Measurements from ENCODE around the gene SLC29A3.
A peak's percentile ranks its signal among the peaks of the same experiment; 100 is the strongest.

The SLC29A3 gene

DNA sequence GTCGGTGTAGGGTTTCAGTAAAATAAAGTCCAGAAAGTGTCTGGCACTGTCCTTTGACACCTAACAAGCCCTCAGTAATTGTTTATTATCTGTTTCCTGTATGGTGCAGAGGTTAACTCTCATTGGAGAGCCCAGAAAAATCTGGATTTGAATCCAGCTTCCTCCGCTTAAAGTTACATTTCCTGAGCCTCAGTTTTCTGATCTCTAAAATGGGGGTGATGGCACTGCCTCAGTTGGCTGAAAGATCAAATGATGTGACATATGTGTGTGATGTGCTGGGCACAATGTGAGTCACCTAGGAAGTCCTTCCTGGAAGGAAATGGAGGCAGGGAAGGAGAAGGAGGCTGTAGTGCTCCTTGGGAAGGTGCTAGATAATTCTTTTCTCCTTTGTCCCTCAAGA, 63.0 kb downstream of the SLC29A3 start:
- DNase-seq (ENCODE audit: low read depth) = no peak
- TF ChIP-seq, protein P1, sequence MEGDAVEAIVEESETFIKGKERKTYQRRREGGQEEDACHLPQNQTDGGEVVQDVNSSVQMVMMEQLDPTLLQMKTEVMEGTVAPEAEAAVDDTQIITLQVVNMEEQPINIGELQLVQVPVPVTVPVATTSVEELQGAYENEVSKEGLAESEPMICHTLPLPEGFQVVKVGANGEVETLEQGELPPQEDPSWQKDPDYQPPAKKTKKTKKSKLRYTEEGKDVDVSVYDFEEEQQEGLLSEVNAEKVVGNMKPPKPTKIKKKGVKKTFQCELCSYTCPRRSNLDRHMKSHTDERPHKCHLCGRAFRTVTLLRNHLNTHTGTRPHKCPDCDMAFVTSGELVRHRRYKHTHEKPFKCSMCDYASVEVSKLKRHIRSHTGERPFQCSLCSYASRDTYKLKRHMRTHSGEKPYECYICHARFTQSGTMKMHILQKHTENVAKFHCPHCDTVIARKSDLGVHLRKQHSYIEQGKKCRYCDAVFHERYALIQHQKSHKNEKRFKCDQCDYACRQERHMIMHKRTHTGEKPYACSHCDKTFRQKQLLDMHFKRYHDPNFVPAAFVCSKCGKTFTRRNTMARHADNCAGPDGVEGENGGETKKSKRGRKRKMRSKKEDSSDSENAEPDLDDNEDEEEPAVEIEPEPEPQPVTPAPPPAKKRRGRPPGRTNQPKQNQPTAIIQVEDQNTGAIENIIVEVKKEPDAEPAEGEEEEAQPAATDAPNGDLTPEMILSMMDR (IDR thresholded peaks at IDR 0.05; ENCODE audit: insufficient read depth, low read depth, low read length, missing control alignments) = no peak
- H3K4me3 ChIP-seq (ENCODE audit: low read length) = no peak overlapping the region

DNA sequence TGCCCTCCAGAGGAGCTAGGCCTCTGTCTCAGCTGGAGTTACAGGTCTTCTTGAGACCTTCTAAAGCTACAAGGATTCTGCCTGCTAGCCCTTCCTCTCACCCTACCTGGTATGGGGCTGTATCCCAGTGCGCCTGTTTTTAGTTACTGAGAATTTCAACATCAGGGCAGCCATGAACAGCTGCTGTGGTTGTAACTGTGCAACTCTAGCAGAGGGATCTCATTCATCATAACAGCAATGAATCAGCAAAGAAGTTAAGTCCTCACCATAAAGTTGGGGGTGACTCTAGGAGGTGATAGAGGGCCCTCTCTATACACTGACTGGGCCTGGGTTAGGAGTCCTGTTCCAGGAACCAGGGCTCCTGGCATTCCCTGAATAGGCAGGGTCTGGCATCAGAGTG, 63.7 kb downstream of the SLC29A3 start:
- no peak for DNase-seq (ENCODE audit: low read depth)
- TF ChIP-seq, protein P1 (IDR thresholded peaks at IDR 0.05; ENCODE audit: insufficient read depth, low read depth, low read length, missing control alignments) = no peak
- no peak overlapping the region for H3K4me3 ChIP-seq (ENCODE audit: low read length)

DNA sequence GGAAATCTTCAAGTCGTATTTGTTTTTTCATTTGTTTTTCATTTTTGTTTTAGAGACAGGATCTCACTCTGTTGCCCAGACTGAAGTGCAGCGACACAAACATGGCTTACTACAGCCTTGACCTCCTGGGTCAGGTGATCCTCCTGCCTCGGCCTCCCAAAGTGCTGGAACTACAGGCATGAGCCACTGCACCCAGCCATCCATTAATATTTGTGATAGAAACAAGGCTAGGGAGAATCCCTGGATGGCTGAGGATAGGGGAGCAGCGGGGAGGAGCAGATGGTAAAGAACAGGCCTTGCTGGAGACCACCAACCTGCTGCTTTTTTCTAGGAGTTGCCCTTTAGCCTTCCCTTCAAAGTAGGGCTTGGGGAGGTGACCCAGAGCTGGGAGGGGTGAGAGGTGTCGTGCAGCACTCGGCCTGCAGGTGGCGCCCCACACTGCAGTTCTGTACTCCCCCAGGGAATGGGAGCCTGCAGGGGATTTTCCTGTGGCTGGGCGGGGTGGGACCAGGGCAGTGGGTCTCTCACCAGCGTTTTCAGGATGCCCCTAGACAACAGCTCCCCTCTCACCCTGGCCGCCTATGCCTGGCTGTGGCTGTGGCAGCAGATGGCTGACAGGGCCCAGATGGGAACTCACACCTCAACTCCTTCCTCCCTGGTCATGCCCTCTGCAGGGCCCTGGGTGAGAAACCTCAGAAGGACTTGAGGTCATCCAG, 65.1 kb downstream of the SLC29A3 start:
- TF ChIP-seq, protein P1 (IDR thresholded peaks at IDR 0.05; ENCODE audit: insufficient read depth, low read depth, low read length, missing control alignments) = peak; percentile 87
- peak; percentile 52 for DNase-seq (ENCODE audit: low read depth)
- no peak overlapping the region for H3K4me3 ChIP-seq (ENCODE audit: low read length)

DNA sequence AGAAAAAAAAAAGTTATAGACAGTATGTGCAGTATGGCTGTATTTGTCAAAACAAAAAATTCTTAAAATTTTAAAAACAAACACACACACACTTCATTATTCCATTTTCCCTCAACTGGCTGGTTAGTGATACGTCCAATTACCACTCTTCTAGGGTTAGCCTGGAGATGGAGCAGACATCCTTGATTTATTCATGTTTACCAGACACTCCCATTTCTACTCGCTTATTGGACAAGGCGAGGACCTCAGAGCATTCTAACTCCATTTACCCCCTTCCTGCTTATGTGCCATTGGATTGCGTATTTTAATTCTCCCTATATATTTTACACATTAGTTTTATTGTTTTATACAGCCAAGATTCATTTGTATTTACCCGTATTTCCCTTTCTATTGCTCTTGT, 69.1 kb downstream of the SLC29A3 start:
- TF ChIP-seq, protein P1 (IDR thresholded peaks at IDR 0.05; ENCODE audit: insufficient read depth, low read depth, low read length, missing control alignments) = no peak
- no peak overlapping the region for H3K4me3 ChIP-seq (ENCODE audit: low read length)

DNA sequence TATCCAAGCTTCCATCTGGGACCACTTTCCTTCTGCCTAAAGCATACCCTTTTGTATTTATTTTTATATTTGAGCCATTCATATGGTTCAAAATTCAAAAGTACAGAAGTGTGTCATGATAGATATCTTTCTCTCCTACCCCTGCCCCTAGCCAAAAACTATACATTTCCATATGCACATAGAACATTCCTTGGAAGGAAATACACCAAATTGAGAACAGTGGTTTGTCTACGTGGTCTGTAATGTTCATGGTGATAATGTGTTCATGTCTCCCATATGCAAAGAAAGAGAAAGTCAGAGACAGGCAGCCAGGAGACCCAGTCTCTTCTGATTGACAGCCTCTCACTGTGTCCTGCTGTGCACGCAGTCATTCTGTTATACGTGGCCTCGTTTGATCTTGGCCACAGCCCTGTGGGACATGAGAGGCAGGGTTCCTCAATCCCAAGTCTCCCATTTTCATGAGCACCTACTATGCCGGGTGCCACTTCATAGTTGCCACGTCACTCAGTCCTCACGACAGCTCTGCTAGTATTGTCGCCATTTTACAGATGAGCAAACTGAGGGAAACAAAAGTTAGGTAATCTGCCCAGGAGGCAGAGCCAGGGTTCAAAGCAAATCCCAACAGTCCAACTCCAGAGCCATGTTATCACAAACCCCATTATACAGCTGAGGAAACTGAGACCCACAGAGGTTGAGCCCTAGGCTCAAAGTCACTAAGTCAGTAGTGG, 69.7 kb downstream of the SLC29A3 start:
- TF ChIP-seq, protein P1 (IDR thresholded peaks at IDR 0.05; ENCODE audit: insufficient read depth, low read depth, low read length, missing control alignments) = no peak
- no peak for DNase-seq (ENCODE audit: low read depth)
- H3K4me3 ChIP-seq (ENCODE audit: low read length) = no peak overlapping the region

More for the DNA sequence above, 69.1 kb downstream of the SLC29A3 start:
- no peak for DNase-seq (ENCODE audit: low read depth)

DNA sequence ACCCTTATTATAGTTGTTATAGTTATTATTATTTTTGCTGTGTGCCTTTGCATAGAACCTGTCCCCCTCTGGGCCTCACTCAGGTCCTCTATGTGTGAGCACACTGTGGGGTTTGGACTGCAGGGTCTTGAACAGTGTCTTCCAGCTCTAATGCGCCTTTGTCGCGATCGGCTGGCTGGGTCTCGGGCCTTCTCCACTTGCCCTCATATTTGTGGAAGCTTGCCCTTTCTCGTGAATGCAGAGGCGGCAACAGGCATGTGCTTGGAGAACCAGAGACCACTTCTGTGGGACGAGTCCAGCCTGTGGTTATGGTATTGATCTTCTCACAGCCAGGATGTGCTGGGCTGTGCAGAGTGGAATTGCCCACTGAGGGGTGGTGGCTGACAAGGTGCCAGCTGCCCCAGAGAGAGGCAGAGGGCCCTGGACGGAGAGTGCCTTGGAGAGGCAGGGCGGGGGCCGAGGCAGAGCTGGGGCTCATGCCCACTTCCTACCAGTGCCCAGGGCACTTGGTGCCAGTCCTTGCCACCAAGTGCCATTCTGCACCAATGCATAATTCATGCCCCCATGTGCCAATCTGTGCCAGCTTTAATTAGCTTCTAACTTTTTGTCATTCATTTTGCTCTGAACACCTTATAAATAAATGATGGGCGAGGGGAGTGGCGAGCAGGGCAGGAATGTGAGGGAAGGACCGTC, 70.9 kb downstream of the SLC29A3 start:
- DNase-seq (ENCODE audit: low read depth) = no peak
- H3K4me3 ChIP-seq (ENCODE audit: low read length) = no peak overlapping the region
- TF ChIP-seq, protein P1 (IDR thresholded peaks at IDR 0.05; ENCODE audit: insufficient read depth, low read depth, low read length, missing control alignments) = no peak

Data from epithelial cell of esophagus (primary cell).